Choroid plexus epithelial cell (primary cell): ENCODE data around the gene RGL3.
"Not testable (repeated sequence)": the region's sequence is repeated elsewhere in the genome, so short reads cannot be mapped to it uniquely, and the experiment has no call there.

Source experiments
- DNase-seq: peaks from one replicate; pipeline ENCODE4 v3.0.0-alpha.2; 2010; ENCODE audit warnings: low read depth
- H3K4me3 ChIP-seq: 2 replicates; pipeline ENCODE4 v1.5.1; 2011; ENCODE audit warnings: low read depth, mild to moderate bottlenecking, control low read depth, low read length, moderate library complexity
- CTCF ChIP-seq: conservative IDR thresholded peaks from 2 replicates; pipeline ENCODE4 v1.5.1; 2011; ENCODE audit warnings: low read depth, mild to moderate bottlenecking, control low read depth, inconsistent platforms, low read length, moderate library complexity

RGL3 gene

GRCh38 chr19:11382898-11383705 lies 36.0 kb downstream of the RGL3 start:
- H3K4me3 ChIP-seq: peak overlapping the region; percentile 37
- peak; percentile 81 for TF ChIP-seq CTCF
- peak; percentile 16 for DNase-seq

GRCh38 chr19:11380653-11381537 lies 38.2 kb downstream of the RGL3 start:
- peak; percentile 76 for TF ChIP-seq CTCF
- DNase-seq: peak; percentile 96
- H3K4me3 ChIP-seq: peak overlapping the region; percentile 78

GRCh38 chr19:11379857-11380350 lies 39.2 kb downstream of the RGL3 start:
- no peak overlapping the region for H3K4me3 ChIP-seq
- TF ChIP-seq CTCF: no peak
- DNase-seq: no peak

- not testable (repeated sequence) for DNase-seq, H3K4me3 ChIP-seq
Observed at GRCh38 chr19:11379269-11379845, 39.8 kb downstream of the RGL3 start.

- TF ChIP-seq CTCF: peak; percentile 75
- H3K4me3 ChIP-seq: no peak overlapping the region
- DNase-seq: peak; percentile 57
Observed at GRCh38 chr19:11378319-11379189, 40.6 kb downstream of the RGL3 start.

- H3K4me3 ChIP-seq: no peak overlapping the region
- DNase-seq: peak; percentile 32
- TF ChIP-seq CTCF: no peak
Observed at GRCh38 chr19:11377756-11378155, 41.4 kb downstream of the RGL3 start.
